K562 (cell line): ENCODE measurements around the gene BEST2. TPM values are rescaled to one million over a fixed set of nuclear protein-coding genes. Genes with fewer than 3 reads are reported as not detected.

Source experiments
- ATAC-seq: fragments of 200-7000 bp; cut with Tn5 transposase; 3 replicates; pipeline ENCODE4 v1.9.1; 2020; ENCODE audit warnings: moderate library complexity
- BruUV-seq: library from RNA; stranded (reverse); fragments of 400-500 nt; replicated peaks from 2 replicates; lab custom pipeline; 2021; lab: Mats Ljungman, UMichigan
- CTCF ChIA-PET: fragments of 300-600 bp; formaldehyde crosslinking; extraction: SDS; loops from one replicate; lab custom pipeline; 2021; ENCODE audit warnings: low intra/inter-chr PET ratio; lab: Yijun Ruan, JAX
- POLR2A ChIA-PET: fragments of 300-600, 350-650 bp; sonication (Branson Sonifier 250); formaldehyde crosslinking; extraction: SDS; loops from one replicate; lab custom pipeline; 2021; ENCODE audit warnings: antibody characterized with exemption, inconsistent platforms; lab: Yijun Ruan, JAX
- DNase-seq, 4 experiments: peaks; one replicate each; pipeline versions ENCODE4 v3.0.0 to v3.0.0-alpha.2; 2011 to 2018; ENCODE audit warnings: low spot score in 3 of 4, mixed read lengths in 3 of 4; ENCODE audit errors: extremely low read depth in 1 of 4
- FAIRE-seq: peaks from 2 replicates; lab custom pipeline; 2011; peaks lifted over from hg19 to GRCh38; lab: Jason Lieb, UNC
- H2AFZ ChIP-seq: 2 replicates; pipeline ENCODE4 v1.6.0; 2011; ENCODE audit warnings: low read depth, low read length, control low read depth, inconsistent platforms
- H3K27ac ChIP-seq: fragments of 200-600 bp; 3 replicates; pipeline ENCODE4 v1.8.0; 2011; ENCODE audit warnings: low read depth, mild to moderate bottlenecking, control low read depth, inconsistent platforms, low read length, moderate library complexity, mixed read lengths; ENCODE audit errors: extremely low read depth
- H3K27me3 ChIP-seq, 2 experiments: fragments of 300-600 bp in 1 of 2; 2 replicates in 1 of 2; 3 replicates in 1 of 2; pipeline versions ENCODE4 v1.6.0 to v1.8.0; 2011; ENCODE audit warnings: inconsistent platforms in 2 of 2, low read length in 2 of 2, mild to moderate bottlenecking in 1 of 2, mixed read lengths in 1 of 2, moderate library complexity in 1 of 2; ENCODE audit not compliant: control insufficient read depth in 2 of 2, insufficient read depth in 2 of 2
- H3K36me3 ChIP-seq: fragments of 300-600 bp; 3 replicates; pipeline ENCODE4 v1.8.0; 2011; ENCODE audit warnings: mild to moderate bottlenecking, low read length, inconsistent platforms; ENCODE audit not compliant: control insufficient read depth, insufficient read depth
- H3K4me1 ChIP-seq, 2 experiments: fragments of 200-600 bp in 1 of 2; replicated peaks in 1 of 2; 2 replicates in 1 of 2; 3 replicates in 1 of 2; pipeline versions ENCODE4 v1.5.1 to v1.8.0; 2011; ENCODE audit warnings: inconsistent platforms in 2 of 2, low read length in 2 of 2, mild to moderate bottlenecking in 1 of 2, mixed read lengths in 1 of 2, moderate library complexity in 1 of 2; ENCODE audit not compliant: control insufficient read depth in 2 of 2, insufficient read depth in 2 of 2
- H3K4me2 ChIP-seq: 2 replicates; pipeline ENCODE4 v1.6.1; 2011; ENCODE audit warnings: low read length, control low read depth, inconsistent platforms, mixed read lengths; ENCODE audit not compliant: insufficient read depth
- H3K4me3 ChIP-seq: fragments of 200-600 bp; sonication (generic), shearing (Covaris generic); 2 replicates; pipeline ENCODE4 v1.5.1; 2016; ENCODE audit warnings: control low read depth, inconsistent platforms
- H3K79me2 ChIP-seq: fragments of 200-600 bp; 3 replicates; pipeline ENCODE4 v1.8.0; 2011; ENCODE audit warnings: low read length, inconsistent platforms; ENCODE audit not compliant: control insufficient read depth, insufficient read depth
- H3K9ac ChIP-seq, 2 experiments: 2 replicates each; pipeline versions ENCODE4 v1.6.0 to v1.6.1; 2011; ENCODE audit warnings: low read depth in 2 of 2, low read length in 2 of 2, control low read depth in 1 of 2, inconsistent platforms in 1 of 2, mild to moderate bottlenecking in 1 of 2, mixed read lengths in 1 of 2; ENCODE audit not compliant: insufficient read depth in 1 of 2
- H3K9me1 ChIP-seq: one replicate; pipeline ENCODE4 v1.6.0; 2011; ENCODE audit warnings: inconsistent platforms, mild to moderate bottlenecking, low read length, moderate library complexity; ENCODE audit not compliant: control insufficient read depth, insufficient read depth
- H3K9me3 ChIP-seq: replicated peaks from 2 replicates; pipeline ENCODE4 v1.5.1; 2011; ENCODE audit warnings: low read depth, low read length, inconsistent platforms; ENCODE audit not compliant: control insufficient read depth, insufficient read depth
- H4K20me1 ChIP-seq: replicated peaks from 2 replicates; pipeline ENCODE4 v1.6.1; 2011; ENCODE audit warnings: low read length, inconsistent platforms, mixed read lengths; ENCODE audit not compliant: control insufficient read depth, insufficient read depth
- ZNF668 ChIP-seq: fragments of 250-450 bp; sonication (Bioruptor Pico); IDR thresholded peaks from 2 replicates; pipeline ENCODE4 v1.8.0; 2022; ENCODE audit warnings: mild to moderate bottlenecking, inconsistent platforms
- WGBS: fragments of 100-300 bp; shearing (Covaris generic); methylation state at CpG from one replicate; pipeline ENCODE4 v1.1.6; 2016; ENCODE audit warnings: low coverage, mixed read lengths; ENCODE audit not compliant: insufficient coverage; ENCODE audit errors: missing lambda C conversion rate; 5-methylcytosine and 5-hydroxymethylcytosine counted together
- in situ Hi-C: fragments of 300-500 bp; cut with MboI; formaldehyde crosslinking; loops from 4 replicates; pipeline ENCODE4 v1.15.0; 2018; ENCODE audit warnings: inconsistent platforms, mixed read lengths
- intact Hi-C: fragments of 100-400 bp; cut with micrococcal nuclease; formaldehyde crosslinking; loops from 2 replicates; pipeline ENCODE4 v1.14.2; 2022
- polyA plus RNA-seq, 8 experiments: library from polyadenylated mRNA; depleted of rRNA in 4 of 8; stranded (reverse) in 5 of 8; unstranded in 3 of 8; fragments of >200 nt; fragmentation: Nextera tagmentation in 2 of 8; fragmentation: Illumina TruSeq in 1 of 8; extraction: Ambion mirVana in 2 of 8; extraction: Trizol in 1 of 8; gene quantifications; 2 replicates each; pipeline versions ENCODE4 v1.2.1 to v1.2.3, GENCODE V29; 2011 to 2014; ENCODE audit warnings: inconsistent platforms in 1 of 8, missing spikeins in 1 of 8
- total RNA-seq, 7 experiments: library from RNA; depleted of rRNA in 6 of 7; stranded (reverse); fragments of >200 nt in 6 of 7; fragmentation: Illumina TruSeq in 2 of 7; extraction: Trizol in 2 of 7; gene quantifications; 2 replicates each; pipeline versions ENCODE4 v1.2.1 to v1.2.3, GENCODE V29; 2011 to 2021; ENCODE audit warnings: low replicate concordance in 1 of 7
- TF ChIP-seq, protein P1 (sequence below), 2 experiments: fragments of 450-650 bp; formaldehyde crosslinking in 1 of 2; IDR thresholded peaks; 2 replicates each; pipeline versions ENCODE4 v1.4.0 to v1.6.1; 2014 to 2020; ENCODE audit warnings: mild to moderate bottlenecking in 2 of 2, borderline replicate concordance in 1 of 2, low read depth in 1 of 2

Gene BEST2
- total and polyA plus RNA-seq, 9 of the 15 experiments (the other 6 are each of a cell fraction or from before 2014, with no cell fraction given), result not detected

DNA sequence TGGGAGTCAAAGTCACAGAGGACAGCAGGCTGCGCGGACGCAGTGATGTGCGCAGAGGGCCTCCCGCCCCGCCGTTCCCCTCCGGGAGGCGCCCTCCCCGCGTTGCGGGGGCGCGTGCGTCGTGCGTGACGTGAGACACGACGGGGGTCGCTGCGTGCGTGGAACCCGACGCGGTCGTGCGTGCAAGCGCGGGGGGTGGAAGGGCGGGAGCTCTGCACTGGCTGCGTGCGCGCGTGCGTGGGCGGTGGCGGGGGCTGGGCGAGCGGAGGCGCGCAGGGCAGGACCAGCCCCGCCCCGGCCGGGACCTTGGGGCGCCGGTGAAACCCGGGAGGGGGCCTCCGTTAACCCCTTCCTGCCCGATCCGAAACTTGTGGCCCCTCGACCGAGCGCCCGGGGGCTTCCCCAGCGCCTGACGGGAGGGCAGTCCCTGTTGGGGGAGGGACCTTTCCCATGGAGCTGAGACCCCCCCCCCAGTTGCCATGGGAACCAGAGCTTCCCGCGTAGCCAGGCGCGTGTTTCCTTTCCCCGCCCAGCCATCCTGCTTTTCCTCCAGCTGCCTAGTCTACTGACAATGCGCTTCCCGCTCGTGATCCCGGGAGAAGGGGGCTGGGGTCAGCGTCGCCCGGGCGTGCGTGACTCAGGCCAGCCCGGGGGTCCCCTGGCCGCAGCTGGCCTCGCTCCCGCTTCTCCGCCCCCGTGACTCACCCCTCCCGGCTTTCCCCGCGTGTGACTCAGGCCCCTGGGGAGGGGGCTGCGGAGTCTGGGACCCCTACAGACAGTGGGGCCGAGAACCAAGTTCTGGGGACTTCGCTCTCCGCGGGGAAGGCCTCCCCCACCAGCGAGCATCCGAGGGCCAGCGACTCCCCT, 31.1 kb downstream of the BEST2 start:
- Histone ChIP-seq H2AFZ (peak overlapping the region; percentile 93), H3K79me2 (no peaks in the 10 kb centered on the region), H3K27me3 (no peaks in the 10 kb centered on the region), H3K36me3 (no peaks in the 10 kb centered on the region), H3K9me3 (no peaks in the 10 kb centered on the region), H3K4me1 (peaks cover 64 to 76% of the 10 kb centered on the region in 2 experiments), H3K9ac (peak overlapping the region; percentile 72 to 91), H3K4me2 (peak overlapping the region; percentile 78), H3K4me3 (peak overlapping the region; percentile 43), H3K9me1 (no peaks in the 10 kb centered on the region), H3K27ac (peak overlapping the region; percentile 97), H4K20me1 (no peaks in the 10 kb centered on the region)
- in situ Hi-C loops (no loop called here), intact Hi-C loops (no loop called here)
- POLR2A ChIA-PET, result interaction anchor here (1.0 to 2.2 kb wide), 3 partner anchors 9 to 98 kb away, joined by 3 to 39 read pairs (median 4); partner anchors contain the start of genes DNASE2 and JUNB
- 2% methylated on average over 56 of the region's 88 CpGs for WGBS
- FAIRE-seq, result no peak
- CTCF ChIA-PET, result interaction anchor here (0.7 kb wide), 1 partner anchor 183 kb away, joined by 3 read pairs; no protein-coding TSS in a partner anchor
- BruUV-seq, result no TSS peak
- peak; percentile 65 for ATAC-seq
- peak; percentile 84 to 89 (median 87) for DNase-seq
- no peak for TF ChIP-seq ZNF668 (CRISPR knock-in tag)
- TF ChIP-seq, protein P1, sequence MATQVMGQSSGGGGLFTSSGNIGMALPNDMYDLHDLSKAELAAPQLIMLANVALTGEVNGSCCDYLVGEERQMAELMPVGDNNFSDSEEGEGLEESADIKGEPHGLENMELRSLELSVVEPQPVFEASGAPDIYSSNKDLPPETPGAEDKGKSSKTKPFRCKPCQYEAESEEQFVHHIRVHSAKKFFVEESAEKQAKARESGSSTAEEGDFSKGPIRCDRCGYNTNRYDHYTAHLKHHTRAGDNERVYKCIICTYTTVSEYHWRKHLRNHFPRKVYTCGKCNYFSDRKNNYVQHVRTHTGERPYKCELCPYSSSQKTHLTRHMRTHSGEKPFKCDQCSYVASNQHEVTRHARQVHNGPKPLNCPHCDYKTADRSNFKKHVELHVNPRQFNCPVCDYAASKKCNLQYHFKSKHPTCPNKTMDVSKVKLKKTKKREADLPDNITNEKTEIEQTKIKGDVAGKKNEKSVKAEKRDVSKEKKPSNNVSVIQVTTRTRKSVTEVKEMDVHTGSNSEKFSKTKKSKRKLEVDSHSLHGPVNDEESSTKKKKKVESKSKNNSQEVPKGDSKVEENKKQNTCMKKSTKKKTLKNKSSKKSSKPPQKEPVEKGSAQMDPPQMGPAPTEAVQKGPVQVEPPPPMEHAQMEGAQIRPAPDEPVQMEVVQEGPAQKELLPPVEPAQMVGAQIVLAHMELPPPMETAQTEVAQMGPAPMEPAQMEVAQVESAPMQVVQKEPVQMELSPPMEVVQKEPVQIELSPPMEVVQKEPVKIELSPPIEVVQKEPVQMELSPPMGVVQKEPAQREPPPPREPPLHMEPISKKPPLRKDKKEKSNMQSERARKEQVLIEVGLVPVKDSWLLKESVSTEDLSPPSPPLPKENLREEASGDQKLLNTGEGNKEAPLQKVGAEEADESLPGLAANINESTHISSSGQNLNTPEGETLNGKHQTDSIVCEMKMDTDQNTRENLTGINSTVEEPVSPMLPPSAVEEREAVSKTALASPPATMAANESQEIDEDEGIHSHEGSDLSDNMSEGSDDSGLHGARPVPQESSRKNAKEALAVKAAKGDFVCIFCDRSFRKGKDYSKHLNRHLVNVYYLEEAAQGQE (IDR thresholded peaks at IDR 0.05; ENCODE audit: borderline replicate concordance), result peak; percentile 30; the same call in 1 of the 2 replicates
- TF ChIP-seq, protein P1 (CRISPR knock-in tag; IDR thresholded peaks at IDR 0.05; ENCODE audit: low read depth), result no peak; the same call in 1 of the 2 replicates
